Measurements from ENCODE around the gene SYNE4.
"Not testable (repeated sequence)": the region's sequence is repeated elsewhere in the genome, so short reads cannot be mapped to it uniquely, and the experiment has no call there.

The SYNE4 gene

GRCh38 chr19:35988824-35989223, 19.8 kb downstream of the SYNE4 start:
- DNase-seq = no peak

- no peak for DNase-seq
Observed at GRCh38 chr19:35987571-35987896, 21.1 kb downstream of the SYNE4 start.

GRCh38 chr19:35986664-35987570, 21.7 kb downstream of the SYNE4 start:
- no peak for DNase-seq

DNA sequence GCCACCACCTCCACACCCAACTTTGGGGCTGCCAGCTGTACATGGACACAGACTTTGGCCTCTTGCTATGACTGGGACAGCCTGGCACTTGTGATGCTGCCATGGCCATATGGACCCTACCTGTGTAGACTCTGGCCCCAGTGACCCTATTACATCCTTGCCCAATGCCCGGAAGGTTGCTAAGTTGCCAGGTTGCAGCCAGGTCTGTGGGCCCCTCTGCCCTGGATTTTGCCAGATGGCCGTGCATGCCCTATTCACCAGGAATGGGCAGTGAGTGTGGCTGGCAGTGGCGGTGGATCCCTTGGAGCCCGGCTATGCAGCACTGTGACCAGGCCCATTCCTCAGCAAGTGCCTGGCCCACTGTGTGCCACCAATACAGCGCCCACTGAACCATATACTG, 22.5 kb downstream of the SYNE4 start:
- no peak for DNase-seq

- DNase-seq = no peak
Observed at GRCh38 chr19:35983177-35983576, 25.4 kb downstream of the SYNE4 start.

DNA sequence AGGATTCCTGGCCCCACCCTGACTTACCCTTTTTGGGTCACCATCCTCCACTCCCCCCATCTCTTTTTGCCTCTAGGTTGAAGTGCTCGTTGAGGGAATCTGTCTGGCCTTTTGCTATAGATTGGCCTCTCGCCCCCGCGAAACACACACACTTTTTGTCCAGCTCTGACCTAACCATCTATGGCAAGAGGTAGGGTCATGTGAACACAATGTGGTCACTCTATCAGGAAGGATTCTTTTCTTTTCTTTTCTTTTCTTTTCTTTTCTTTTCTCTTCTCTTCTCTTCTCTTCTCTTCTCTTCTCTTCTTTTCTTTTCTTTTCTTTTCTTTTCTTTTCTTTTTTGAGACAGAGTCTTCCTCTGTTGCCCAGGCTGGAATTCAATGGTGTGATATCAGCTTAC, 27.6 kb downstream of the SYNE4 start:
- DNase-seq = not testable (repeated sequence)

DNA sequence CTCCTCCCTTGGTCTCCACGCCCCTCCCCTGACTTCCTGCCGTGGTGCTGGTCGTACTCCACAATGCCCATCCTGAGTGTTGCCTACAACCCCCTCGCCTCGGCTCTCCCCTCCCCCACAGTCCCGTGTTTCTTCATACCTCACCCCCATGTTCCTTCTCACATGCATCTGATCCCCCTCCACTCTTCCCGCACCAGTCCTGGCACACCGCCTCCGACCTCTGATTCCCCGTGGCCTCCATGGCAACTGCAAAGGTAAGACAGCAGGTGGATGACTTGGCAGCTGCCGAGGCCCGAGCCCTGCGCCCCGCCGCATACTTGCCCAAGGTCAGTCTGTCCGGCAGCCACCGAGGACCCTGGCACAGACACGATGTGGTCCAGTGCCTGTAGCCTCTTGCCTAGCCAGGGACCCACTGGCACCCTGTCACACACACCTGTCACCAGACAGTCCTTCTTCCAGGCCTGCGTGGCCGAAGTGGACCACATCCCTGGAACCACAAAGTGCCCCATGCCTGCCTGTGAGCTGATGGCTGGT, 29.7 kb downstream of the SYNE4 start:
- no peak for DNase-seq

DNA sequence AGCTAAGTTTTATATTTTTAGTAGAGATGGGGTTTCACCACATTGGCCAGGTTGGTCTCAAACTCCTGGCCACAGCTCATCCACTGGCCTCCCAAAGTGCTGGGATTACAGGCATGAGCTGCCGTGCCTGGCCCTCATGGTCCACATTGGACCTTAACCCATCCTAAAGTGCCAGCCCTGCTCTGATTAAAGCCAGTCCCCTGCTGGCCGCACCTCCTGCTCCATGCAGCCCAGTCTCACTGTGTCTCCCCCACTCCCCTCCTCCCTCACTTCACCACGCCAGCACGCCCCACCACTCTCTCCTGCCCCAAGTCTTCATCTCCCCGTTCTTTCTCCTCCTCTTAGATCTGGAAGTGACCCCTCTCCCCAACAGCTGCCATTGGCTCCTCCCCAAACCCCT, 30.3 kb downstream of the SYNE4 start:
- DNase-seq = no peak

- DNase-seq = no peak
Observed at GRCh38 chr19:35977446-35978222, 31.0 kb downstream of the SYNE4 start.

GRCh38 chr19:35975608-35976214, 32.9 kb downstream of the SYNE4 start:
- DNase-seq = no peak

GRCh38 chr19:35973487-35973886, 35.1 kb downstream of the SYNE4 start:
- DNase-seq = no peak

DNA sequence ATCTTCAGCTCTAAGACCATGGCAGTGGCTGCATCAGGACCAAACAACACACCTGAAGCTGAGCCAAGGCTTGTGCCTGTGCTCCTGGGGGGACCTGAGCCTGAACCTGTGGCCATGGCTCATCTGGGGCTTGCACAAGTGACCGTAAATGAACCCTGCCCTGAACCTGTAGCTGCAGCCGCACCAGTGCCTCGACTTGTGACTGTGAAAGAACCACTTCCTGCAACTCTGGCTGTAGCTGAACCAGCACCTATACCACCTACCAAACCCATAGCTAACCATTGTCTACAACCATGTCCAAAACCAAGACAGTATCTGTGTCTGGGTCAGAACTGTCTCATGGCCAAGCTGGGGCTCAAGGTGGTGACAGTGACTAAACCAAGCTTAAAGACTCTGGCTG, 41.8 kb downstream of the SYNE4 start:
- DNase-seq = no peak

- peak; percentile 49 for DNase-seq
Observed at GRCh38 chr19:35963514-35963913, 45.1 kb downstream of the SYNE4 start.

DNA sequence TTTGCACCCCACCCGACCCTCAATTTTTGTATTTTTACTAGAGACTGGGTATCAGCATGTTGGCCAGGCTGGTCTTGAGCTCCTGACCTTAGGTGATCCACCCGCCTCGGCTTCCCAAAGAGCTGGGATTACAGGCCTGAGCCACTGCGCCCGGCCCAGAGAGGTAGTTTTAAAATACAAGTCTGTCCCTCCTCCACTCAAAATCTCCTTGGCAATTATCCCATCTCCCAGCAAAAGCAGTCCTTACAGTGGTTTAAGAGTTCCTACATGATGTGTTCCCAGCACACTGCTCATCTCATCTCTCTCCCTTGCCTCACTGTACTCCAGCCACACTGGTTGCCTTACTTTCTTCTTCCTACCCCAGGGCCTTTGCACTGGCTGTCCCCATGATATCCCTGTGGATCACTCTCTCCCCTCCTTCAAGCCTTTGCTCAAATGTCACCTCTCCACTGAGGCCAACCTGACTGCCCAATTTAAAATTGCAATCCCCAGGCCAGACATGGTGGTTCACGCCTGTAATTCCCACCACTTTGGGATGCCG, 48.1 kb downstream of the SYNE4 start:
- no peak for DNase-seq

DNA sequence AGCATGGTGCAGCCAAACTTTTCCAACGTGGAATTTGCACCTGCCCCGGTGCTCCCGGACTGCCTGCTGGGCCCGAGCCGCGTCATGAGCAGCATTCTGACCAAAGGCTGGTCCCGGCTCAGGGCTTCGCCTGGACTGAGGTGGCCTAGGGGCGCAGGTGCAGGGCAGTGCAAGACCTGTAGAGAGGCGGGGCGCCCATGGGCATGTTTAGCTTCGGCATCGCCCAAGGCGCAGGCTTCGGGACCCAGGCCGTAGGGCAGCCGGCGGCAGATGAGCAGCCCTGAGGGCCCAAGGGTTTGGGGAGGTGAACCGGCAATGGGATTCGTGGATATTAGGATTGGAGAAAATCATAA, 48.7 kb downstream of the SYNE4 start:
- no peak for DNase-seq

DNA sequence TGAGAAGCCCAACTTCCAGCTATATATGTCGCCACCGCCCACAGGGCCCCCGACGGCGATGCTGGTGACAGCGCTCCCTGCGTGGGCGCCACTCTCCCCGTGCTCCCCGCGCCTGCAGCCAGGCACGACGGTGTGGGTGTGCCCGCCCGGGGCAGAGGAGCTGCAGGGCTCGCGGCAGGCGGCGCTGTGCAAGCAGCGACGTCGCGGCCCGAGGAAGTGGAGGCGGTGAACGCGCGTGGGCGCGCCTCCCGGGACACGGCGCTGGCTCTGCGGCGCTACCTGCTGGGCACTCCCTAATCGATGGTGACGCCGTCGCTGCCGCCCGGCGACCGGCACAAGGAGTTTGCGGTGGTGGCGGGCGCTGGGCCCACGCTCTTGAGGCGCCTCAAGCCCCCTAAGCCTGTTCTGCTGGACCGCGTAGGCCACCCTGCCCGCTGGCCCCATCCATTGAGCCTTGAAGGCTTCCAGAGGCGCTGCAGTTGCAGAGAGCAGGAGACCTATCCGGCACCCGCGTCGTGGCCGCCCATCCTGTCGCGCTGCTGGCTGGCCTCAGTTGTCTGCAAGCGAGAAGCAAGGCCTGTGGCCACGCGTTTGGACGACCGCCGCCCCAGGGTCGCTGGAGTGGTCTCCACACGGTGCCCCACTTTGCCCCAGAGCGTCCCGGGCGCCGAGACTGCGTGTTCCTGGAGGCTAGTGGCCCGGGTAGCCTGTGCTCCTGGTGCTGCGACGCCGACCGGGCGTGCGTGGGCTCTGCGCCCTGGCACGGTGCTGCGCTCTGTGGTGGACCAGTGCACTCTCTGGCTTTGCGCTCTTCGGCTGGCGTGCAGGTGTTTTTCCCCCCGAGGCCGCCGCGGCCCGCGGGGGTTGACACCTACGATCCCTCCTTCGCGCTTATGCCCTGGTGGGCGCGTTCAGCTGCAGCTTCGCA, 49.3 kb downstream of the SYNE4 start:
- no peak for DNase-seq

DNA sequence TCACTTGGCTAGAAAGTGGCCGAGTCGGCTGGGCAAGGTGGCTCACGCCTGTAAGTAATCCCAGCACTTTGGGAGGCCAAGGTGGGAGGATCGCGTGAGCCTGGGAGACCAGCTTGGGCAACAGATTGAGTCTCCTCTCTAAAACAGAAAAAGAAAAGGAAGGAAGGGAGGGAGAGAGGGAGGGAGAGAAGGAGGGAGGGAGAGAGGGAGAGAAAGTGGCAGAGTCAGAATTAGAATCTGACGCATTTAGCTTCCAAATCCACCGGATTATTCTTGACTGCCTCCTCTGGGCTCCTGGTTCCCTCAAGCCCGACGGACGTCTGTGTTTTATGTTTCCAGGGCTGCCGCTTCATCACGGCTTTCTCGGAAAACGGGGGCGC, 50.0 kb downstream of the SYNE4 start:
- no peak for DNase-seq

DNA sequence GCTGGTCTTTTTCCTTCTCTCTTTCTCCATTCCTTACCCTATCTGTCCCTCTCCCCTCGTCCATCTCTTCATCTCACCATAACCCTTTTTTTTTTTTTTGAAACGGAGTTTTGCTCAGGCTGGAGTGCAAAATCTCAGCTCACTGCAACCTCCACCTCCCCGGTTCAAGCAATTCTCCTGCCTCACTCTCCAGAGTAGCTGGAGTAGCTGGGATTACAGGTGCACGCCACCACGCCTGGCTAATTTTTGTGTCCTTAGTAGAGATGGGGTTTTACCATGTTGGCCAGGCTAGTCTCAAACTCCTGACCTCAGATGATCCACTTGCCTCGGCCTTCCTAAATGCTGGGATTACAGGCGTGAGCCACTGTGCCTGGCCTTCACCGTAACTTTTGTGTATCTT, 51.2 kb downstream of the SYNE4 start:
- DNase-seq = not testable (repeated sequence)

DNA sequence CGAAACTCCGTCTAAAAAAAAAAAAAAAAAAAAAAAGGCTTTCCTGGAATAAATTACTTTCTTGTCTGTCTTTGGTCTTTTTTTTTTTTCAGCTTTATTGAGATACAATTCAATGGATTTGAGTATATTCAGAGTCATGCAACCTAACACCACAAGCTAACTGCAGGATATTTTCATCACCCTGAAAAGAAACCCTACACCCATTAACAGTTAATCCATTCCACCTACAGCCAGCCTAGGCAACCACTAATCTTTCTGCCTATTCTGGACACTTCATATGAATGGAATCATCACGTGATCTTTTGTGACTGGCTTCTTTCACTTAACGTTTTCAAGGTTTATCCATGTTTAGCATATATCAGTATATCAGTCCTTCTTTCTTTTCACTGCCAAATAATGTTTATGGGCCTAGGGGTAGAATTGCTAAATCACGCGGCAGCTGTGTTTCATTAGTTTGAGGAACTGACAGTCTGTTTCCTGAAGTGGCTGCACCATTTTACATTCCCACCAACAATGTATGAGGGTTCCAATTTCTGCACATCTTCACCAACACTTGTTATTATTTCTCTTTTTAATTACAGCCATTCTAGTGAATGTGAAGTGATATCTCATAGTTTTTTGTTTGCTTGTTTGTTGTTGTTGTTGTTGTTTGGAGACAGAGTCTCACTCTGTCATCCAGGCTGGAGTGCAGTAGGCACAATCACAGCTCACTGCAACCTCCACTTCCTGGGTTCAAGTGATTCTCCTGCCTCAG, 52.6 kb downstream of the SYNE4 start:
- no peak for DNase-seq

All from fibroblast of skin of right quadriceps (primary cell).